Stimulated activated CD8-positive, alpha-beta memory T cell treated with anti-CD3 and anti-CD28 coated beads, Interleukin-15, amount 100 ng/mL, for 4 hours (primary cell): Measurements from ENCODE around the gene NR6A1.
"Not testable (repeated sequence)": the region's sequence is repeated elsewhere in the genome, so short reads cannot be mapped to it uniquely, and the experiment has no call there.

Experiments
- DNase-seq, 2 donors: peaks; one replicate each; pipeline ENCODE4 v3.0.0-alpha.2; 2020; ENCODE audit warnings: low read depth in 2 of 2

The NR6A1 gene

DNA sequence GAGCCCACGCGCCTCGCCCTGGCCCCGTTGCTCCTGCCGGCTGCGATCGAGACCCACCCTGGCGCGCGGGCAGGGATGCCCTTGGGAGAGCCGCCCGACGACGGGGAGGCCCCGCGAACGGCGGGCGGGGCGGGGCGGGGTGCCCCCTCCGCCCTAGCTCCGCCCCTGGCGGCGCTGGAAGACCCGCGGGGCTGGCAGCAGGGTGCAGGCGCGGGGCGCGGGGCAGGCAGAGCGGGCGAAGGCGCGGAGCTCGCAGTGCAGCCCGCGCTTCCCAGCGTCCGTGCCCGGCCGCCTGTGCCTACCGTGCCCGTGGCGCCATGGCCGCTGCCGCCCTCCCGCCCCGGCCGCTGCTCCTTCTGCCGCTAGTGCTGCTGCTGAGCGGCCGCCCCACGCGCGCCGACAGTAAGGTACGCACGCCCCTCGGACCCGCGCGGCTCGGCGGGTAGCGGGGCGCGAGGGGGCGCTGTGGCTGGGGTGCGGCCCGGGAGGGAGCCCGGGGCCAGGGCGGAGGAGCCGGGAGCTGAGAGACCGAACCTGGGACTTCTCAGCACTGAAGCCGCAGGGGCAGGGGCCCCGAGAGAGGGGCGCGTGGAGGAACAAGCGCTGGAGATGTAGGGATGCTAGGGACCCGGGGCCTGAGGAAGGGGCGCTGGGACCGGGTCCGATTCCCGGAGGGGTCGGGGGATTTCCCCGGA is 6.0 kb upstream of the NR6A1 start, which contains the start of gene OLFML2A:
OLFML2A (plus strand) TSS at position 180 of the 695 bp plus-strand sequence; CDS start at position 318, 138 bp downstream.
- DNase-seq = no peak

DNA sequence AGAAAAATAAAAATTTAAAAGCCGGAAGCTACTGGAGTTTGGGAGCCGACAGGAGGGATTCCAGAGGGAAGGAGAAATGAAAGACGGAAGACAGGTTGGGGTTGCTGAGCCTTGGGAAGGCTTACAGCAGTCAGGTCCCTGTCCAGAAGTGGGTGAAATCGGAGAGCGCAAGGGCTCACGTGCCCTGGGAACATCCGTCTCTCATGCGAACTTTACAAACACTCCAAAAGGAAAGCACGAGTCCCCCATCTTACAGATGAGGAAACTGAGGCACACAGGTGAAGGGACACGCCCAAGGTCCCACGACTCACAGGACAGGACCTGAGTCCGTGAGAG is 5.5 kb upstream of the NR6A1 start:
- no peak for DNase-seq

DNA sequence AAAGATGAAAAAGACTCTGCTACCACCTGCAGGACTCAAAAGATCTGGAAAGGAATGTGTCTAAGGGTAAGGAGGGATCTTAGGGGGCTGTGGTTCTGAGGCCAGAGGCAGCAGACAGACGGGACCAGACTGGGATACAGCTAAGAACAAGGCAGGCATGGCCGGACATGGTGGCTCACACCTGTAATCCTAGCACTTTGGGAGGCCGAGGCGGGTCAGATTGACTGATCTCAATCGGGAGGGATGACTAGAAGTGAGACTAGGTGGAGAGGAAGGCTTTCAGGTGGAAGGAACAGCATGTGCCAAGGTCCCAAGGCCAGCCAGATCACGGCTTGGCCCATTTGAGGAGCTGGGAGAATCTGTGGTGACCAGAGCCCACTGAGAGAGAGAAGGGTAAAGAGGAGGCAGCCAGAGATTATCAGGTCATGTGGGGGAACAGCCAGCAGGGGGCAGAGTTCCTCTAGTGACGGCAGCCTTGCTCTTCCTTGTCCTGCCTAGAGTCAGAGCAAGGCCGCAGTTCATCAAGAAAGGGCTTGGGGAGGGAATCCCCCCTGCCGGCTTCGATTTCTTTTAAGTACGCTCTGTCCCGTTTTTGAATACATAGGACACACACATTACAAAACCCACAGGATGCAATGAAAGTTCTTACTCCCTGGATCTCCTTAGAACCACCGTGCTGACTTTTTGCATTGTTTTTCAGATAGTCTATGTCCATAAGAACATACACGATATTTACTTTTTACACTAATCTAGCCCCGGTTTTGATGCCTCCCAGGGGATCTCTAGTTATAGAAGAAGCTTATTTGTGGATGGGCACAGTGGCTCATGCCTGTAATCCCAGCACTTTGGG is 3.2 kb upstream of the NR6A1 start:
- peak in 1 of 2 donors; percentile 62 for DNase-seq

DNA sequence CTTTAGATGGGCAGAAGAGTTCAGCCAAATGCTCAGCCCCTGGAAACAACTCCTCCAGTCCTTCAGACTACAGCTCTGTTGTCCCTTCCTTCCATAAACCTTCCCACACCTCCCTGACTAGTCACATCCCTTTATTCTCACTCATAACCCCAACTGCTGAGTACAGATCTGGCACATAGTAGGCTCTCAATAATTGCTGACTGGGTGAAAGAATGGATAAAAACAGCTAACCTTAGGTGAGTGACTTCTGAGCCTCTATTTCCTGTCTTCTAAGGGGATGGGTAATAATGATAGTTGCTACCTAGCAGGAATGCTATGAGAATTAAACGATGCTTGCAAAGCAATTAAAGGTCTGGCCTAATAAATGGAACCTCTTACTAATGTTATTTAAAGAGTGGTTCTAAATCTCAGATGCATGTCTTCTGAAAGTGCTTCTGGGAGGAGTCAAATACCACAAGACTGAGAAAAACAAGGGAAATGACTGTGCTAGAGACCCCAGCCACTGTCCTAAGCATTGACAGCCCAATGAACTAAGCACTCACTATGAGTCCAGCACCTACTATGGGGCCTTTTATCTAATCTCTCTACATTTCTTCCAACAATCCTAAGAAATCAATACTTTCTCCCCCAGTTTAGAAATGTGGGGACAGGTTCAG is 2.5 kb upstream of the NR6A1 start:
- no peak for DNase-seq

DNA sequence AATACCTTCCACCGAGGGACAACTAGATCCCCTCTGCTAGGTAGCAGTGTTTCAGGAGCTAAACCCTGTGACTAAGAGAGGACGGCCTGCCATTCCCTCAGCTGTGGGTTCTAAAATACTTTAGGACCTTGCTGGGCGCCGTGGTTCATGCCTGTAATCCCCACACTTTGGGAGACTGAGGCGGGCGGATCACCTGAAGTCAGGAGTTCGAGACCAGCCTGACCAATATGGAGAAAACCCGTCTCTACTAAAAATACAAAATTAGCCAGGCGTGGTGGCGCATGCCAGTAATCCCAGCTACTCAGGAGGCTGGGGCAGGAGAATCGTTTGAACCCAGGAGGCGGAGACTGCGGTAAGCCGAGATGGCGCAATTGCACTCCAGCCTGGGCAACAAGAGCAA is 1.8 kb upstream of the NR6A1 start:
- DNase-seq = not testable (repeated sequence)

DNA sequence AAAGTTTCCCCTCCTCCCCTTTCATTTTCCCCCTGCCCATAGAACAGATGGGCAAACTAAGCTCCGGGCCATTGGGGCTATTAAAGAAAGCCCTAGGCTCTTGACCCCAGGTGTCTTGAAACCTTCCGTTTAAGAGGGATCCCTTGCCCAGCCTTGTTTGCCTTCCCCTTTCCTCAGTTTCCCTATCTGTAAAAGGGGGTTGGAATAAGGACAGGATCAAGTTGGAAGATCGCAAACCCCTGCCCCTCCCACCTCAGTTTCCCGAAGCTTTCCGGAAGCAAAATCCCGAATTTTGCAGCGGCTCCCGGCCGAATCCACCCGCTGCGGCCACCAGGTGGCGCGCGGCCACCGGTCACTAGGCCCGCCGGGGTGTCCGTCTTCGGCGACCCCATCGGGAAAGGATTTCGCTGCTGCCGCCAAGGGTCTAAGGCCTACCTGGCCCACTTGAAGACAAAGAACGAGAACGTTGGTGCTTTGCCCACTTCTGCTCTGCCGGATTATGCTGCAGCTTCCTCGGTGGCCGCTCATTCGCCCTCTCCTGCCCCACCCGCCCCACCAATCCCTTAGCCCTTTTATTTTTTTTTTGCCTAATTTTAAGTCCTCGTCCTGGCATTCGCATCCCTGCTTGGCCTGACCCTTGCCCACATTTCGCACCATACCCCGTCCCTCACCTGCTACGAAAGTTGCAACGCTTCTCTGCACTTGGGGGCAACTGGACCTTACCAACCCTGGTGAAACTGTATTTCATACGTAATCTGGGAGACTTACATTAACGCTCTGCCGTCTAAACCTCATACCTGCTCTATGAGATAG is 962 bp upstream of the NR6A1 start:
- DNase-seq = no peak

DNA sequence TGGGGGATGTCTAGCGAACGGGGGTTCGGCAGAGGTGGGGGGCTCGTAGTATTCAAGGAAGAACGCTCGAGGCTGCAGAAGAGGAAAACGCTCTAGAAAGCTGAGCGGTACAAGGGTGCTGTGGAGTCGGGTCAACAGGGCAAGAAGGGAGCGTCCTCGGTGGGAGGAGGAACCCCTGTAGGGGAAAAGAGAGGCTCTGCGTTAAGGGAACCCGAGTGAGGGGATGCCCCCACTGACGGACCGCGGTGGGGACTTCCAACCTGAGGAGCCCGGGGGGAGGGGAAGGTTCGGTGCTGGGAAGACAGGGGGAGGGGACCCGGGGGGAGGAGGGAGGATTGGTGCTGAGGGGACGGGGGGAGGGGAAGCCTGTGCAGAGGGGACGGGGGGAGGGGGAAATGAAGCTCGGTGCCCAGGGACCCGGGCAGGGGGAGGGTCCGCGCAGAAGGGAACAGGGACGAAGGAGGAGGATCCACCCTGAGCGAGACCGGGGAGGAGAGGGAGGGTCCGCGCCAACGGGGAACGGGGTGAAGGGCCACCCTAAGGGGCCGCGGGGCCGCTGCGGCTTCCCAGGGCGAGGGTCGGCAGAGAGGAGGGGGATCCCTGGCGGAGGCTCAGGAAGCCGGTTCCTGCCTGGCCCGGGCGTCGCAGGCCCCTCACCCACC is 621 bp downstream of the NR6A1 start:
- no peak for DNase-seq

DNA sequence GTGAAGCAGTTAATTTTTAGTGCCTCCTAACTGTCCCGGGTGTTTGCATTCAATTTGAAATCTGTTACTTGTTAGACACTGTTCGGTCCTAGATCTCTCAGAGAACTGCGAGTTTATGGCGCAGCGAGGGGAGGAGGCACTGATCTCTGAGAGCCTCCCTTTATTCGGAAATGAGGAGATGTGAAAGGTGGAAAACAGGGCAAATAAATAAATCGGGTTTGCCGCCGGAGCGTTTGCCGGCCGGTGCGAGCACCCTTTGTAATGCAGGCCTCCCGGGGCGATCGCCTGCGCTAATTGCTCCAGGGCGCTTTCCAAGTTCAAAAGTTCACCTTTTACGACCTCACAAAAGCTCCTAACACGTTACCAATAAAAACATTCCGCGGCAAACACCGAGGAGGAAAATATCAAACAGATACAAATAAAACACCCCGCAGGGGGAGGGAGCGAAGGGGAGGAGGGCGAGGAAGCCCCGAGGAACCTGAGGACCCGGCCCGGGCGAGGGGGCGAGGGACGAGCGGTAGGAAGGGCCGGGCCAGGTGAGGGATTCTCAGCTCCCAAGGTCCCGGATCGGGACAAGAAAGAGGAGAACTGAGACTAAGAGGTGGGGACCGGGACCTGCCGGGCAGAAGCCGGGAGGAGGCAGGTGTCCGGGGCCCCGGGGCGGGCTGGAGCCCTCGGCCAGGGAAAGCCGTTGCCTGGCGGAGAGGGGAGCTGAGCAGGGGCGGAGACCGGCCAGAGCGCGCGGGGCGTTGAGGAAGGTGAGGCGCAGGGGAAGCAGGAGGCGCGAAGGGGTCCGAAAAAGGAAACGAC is 1.4 kb downstream of the NR6A1 start:
- no peak for DNase-seq

DNA sequence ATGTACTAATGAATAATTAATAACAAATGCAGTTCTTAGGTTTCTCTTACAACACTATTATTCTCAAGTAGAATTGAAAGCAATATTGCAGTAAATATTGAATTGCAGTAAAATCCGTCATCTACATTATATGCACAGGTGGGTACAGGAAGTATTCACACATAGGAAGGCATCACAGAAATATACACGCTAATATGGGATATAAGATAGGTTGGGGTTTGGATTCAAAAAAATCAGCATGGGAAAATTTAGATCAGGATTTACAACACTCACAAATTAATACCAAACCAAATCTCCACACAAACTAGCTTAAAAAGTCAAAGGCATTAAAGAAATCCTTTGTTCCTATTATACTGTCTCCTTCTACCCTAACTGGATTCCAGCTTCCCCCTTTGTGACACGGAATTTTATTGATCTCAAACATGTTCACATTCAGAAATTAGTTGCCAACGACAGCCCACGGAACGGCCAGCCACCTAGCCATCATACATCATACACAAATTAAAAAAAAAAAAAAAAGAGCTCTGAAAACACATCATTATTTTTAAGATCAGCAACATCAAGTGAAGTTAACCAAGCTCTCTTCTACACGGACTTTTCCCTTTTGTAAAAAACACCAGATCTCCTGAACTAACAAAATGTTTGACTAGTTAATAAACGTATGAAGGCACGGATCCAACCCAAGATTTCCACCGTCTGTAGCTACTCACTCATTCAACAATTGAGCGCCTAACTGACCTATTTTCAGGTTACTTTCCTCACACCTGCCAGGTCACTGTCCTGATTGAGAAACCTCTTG is 2.2 kb downstream of the NR6A1 start:
- no peak for DNase-seq

DNA sequence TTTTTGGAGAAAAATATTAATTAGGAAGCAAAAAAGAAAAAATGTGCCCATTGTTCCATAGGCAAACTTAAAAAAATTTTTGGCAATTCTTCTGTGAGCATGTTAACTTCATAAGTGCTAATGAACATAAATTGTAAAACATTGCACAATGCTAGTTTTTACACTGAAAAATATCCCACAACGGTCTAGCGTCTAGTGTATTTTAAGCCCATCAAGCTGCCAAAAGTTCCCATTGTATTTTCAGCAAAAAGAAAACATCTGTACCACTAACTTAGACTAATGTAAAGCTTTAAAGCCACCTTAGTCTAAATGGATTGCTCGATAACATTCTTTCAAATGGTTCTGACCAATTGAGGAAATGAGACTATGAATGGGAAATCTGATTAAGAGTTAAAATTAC is 2.8 kb downstream of the NR6A1 start:
- DNase-seq = no peak

DNA sequence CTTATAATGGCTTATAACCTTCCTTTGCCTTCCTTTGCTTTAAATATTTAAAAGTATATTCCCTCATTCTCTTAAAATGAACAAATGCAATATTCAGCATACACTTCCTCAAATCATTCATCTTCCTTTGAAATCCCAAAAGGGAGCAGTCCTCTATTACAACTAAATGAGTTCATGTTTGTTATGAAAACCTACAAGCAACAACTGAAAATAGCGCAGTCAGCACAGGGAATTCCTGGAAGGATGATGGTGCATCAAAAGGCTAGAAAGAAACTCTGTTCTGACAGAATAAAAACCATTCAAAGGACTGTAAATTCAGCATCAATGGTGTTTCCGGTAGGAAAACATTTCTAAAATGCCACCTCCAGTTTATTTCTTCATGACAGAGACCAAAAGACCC is 3.3 kb downstream of the NR6A1 start:
- no peak for DNase-seq

DNA sequence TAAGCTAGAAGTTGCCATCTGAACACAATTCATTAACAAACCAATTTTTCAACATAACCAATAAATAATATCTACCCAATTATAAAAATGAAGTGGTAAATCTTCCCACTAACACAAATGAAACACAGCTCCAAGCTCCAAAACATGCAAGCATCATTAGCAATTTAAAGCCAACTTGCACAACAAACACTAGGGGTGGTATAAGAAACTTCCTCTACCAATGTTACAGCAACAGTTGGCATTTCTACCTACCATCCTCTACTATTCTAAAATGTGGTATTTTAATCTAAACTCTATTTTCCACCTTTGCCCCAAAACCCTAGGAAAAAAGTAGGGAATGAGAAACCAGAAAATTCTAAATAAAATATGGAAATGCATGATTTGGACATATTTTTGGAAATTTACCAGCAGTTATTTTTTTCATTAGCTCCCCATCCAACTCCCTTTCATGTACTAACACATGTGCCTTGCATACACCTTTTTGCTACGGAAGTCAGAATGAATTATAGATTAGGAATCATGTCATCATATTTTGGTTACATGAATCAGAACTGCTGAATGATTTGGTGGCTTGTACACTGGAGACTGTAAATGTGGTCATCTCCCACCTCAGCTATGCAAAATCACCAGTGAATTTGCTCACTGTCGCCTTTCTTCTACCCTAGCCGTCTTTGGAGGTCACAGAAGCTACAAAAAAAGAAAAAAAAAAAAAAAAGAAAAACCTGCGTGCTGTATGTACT is 4.1 kb downstream of the NR6A1 start:
- no peak for DNase-seq

DNA sequence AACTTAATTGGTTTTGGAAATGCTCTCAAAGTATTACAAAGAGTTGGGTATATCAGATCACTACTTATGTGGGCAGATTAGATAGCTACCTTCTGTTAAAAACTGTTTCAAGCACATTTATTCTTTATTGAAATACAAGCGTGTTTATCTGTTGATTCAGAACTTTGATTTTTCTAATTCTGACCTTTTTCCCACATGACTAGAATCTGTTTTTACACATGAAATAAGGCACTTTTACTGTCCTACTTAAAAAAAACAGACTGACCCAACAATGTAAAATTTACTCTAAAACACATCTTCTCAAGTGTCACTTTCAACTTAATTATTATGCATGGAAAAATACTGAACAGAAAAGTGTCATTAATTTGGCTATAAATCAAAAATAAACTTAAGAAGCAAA is 4.8 kb downstream of the NR6A1 start:
- no peak for DNase-seq

DNA sequence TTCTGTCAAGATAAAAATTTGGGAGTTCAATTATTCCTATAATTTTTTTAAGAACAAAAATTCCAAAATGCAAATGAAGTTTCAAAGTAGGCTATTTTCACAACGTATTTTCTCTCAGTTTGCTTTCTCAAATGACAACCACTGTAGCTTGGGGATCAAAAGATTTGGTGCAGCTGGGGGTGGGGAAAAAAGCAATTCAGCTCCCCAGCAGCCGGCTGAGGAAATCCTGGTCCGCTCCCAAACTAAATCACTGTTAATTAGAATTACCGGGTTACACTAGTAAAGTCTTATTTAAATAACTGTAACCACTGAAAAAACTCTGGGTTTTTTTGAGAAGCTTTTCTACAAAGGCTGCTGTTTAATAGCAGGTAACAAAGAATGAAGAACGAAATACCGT is 5.7 kb downstream of the NR6A1 start:
- DNase-seq = no peak

DNA sequence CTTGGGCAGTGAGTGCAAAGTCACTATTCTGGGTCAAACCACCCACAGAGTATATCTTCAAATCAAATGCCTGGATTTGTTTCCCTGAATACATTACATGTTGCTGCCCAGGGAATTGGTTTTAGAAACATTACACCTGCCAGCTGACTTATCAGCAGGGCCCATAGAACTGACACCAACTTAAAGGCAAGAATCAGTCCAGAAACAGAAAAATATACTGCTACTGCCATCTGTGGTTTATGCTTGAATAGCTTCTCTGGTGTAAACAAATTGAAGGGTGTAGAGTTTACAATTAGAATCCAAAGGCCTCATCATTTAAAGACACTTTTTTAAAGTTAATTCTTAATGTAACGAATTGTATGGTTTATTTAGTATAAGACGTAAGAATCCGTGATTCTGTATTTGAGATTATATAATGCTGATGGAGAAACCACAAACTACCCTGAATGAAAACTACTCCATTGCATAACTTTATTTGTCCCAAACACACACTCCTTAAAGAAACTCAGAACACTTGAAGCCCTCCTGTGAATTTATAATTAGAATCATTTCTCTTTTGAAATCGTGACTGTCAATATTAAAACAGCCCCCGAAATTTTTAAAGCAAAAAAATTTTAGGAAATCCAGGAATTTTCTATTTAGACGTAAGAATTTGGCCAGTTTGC is 6.2 kb downstream of the NR6A1 start:
- DNase-seq = no peak

DNA sequence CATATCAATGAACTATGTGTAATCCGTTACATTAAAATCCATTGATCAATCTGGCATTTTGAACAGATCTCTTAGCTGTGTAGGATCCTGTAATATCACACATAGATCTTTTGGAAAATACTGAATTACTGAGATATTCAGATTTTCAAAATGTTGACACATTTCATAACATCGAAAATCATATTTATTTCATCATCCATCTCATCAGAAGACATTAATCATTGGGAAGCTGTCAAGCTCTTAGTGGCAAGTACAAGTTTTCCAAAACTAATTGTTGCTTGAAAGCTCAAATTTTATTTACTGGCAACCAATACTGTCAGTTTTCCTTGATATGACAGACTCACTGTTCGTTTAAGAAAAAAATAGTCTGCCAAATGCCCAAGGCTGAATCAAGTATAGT is 8.5 kb downstream of the NR6A1 start:
- no peak for DNase-seq

DNA sequence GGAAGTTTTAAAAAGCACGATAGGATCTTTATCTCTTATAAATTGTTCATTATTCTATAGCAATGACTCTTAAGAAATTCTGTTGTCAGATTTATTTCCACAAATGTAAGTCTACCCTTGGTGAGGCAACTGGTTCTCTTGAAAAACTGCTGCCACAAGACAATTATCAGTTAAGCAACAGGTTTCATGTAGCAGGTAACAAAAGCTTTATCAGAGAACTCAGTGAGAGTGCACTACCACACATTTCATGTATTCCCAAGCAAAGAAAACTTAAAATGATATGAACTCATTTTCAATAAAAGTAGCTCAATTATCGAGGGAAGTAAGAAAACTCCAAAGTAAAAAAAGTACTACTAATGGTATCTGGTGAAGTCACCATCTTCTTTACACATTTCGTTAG is 9.4 kb downstream of the NR6A1 start:
- no peak for DNase-seq

DNA sequence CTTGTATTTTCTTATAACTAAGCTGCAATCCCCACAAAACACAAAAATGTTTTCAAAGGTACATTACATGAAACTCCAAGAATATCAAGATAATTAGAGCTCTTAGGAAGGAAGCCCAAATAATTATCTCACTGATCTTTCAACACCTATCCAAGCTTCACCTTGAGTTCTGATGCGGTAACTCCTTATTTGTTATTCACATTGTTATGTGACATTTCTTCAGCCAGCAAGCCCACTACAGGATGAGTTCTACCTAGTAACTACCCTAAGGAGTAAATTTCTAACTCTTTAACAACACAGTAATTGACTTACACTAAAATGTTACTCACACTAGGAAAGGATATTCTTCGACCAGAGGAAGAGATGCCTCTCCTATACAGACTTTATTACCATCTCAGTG is 9.9 kb downstream of the NR6A1 start:
- no peak for DNase-seq

DNA sequence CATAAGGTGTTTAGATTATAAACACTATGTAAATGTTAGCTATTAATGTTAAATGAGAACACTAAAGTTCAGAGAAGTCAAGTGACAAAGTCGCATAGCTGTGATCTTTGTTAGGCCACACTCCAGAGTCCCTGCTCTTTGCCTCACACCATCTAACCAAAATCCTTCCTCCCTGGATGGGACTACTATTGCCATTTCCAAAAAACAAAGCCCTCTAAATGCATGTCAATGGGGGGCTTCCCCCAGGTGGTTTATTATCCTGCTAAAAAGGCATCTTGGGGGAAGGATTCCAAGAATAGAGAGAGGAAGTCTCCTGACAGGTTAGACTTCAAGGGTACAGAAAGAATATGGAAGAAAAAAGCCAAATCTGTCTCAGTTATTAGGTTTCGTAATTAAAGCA is 10.4 kb downstream of the NR6A1 start:
- DNase-seq = no peak
